HS-5 (cell line): ENCODE results near the gene TBCD.
A peak's percentile ranks its signal among the peaks of the same experiment; 100 is the strongest.

Source experiments
- DNase-seq: peaks from one replicate; pipeline ENCODE4 v3.0.0-alpha.2; 2012; ENCODE audit warnings: low read depth

The TBCD gene

DNA sequence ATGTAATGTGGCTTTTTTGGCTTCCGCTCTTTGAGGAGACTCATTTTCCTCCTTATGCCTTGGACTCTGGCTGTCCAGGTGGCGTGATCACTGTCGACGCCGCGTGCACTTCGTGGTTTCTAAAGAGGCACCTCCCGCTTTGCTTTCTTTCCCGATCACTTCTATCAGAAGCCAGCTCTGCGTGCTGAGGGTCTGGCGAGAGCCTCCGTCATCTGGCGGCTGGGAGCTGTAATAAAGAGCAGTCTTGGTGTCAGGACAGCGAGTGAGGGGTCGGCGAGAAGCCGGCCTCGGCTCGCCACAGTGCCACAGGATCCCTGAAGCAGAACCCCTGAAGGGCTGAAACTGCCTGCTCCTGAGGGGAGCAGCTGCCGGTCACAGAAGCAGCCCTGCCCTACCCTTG is 80.5 kb downstream of the TBCD start:
- no peak for DNase-seq

DNA sequence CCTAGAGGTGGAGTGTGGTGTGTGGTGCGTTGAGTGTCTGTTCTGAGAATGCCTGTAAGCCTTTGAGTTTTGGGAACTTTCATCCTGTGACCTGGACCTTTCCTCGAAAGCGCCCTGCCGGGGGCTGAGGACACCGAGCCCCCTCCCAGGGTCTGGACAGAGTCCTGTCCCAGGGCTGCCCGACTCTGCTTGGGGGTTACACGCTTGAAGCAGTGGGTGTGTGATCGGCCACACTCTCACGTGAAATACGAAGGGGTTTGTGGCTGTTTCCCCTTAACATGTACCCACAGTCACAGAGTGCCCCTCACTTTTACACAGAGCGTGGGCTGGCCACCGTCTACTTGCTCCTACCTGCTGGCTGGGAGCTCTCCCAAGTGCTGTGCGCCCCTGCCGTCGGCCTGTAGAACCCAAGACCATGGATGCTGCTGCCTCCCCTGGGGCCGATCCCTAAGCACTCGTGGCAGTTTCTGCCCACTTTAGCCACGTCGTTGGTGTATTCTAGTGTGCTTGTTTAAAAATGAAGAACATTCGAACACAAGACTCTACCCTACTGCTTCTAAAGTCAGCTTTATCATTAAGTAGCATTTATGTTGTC is 81.1 kb downstream of the TBCD start:
- DNase-seq, result no peak

DNA sequence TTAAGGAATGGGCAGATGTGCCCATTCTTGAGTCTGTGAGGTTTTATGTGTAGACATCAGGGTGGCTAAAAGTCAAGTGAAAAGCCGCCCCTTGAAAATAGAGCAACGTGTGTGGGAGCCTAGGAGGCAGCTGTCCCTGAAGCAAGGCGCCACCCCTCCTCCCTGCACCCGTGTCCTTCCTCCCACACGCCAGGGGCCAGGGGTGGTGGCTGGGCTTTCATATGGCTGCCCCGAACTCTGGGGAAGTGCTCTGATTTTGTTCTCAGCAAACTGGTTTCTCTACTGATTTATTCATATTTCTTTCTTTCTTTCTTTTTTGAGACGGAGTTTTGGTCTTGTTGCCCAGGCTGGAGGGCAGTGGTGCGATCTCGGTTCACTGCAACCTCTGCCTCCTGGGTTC is 83.3 kb downstream of the TBCD start:
- DNase-seq, result no peak

GRCh38 chr17:82835766-82836512 is 84.1 kb downstream of the TBCD start:
- DNase-seq, result no peak

DNA sequence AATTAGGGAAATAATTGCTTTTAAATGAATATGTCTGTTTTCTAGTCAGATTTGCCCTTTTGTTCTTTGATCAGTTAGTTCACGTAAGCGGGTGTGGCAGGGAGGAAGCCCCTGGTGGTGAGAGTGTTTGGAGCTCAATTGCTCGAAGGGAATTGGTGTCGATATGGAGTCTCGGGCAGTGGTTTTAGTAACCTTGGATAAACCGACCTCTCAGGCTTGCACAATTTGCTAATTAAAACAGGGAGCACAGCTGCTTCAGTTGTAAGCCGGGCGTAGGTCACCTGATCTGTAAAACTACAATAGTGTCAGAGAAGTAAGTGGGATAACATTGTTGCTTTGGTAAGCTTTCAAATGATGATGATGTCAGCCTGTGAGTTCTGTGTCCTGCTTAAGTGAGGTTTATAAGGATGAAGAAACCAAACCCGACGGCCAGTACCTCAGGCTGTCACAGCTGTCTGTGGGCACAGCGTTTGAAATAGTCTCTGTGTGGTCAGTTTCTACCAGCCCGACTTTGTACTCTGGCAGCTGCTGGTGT is 85.0 kb downstream of the TBCD start:
- no peak for DNase-seq

- DNase-seq, result no peak
Observed at GRCh38 chr17:82837586-82838320, 85.9 kb downstream of the TBCD start.

DNA sequence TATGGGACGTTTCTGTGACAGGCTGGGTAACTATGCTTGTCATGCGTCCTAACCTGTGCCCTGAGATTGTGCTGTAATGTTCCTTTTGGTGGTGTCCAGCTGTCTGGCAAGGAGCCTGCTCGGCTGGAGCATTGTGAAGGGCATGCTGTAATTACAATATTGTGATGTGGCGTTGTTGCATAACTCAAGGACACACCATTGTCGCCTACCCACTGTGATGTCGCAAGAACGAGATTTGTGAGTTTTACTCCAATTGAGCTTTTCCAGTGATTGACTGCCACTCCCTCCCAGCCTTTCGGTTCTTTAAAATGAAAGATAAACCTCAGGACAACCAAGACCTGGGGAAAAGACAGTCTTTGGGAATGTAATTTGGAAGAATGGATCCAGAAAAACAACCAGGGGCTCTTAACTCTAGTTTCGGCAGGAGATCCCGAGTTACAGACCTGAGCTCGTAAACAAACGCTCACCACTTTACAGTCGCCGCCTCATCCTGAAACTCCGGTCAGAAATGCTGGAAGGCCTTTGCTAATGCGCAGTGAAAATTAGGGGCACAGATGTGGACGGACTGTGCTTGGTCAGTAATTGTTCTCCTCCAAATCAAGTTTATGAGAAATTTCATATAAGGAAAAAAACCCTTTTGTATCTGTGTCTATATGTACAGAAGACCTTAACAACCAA is 86.7 kb downstream of the TBCD start:
- no peak for DNase-seq

- no peak for DNase-seq
Observed at GRCh38 chr17:82839617-82840292, 87.9 kb downstream of the TBCD start, which contains the start of gene ZNF750. ZNF750 (minus strand) TSS chr17:82840022; CDS start chr17:82832454, 7,568 bp downstream.

GRCh38 chr17:82840431-82840831 is 88.6 kb downstream of the TBCD start:
- no peak for DNase-seq

DNA sequence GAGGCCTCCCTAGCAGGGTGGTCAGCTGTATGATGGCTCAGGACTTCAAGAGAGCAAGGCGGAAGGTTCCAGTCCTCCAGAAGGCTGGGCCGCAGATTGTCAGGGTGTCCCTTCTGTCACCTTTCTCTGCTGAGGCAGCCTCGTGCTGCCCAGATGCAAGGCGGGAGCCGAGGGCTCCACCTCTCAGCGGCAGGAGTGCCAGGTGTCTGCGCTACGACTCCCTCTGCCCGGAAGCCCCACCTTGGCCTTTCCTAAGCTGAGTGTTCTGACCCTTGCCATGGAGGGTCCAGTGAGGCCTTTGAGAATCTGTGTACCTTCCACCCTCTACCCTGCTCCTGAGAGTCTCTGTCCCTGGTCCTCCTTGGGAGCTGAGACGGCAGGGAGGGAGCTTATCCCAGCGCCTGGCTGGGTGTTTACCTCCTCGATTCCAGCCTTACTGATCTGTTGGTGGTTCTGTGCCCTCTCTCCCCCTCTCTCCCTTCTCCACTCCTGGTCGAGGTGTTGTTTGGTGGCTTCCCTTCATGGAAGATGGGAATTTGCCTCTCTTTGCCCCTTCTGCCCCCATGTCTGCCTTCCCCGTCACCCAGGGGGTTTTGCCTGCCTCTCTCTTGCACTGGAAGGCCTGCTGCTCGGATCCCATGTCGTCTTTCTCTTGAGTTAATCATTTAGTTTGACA is 90.2 kb downstream of the TBCD start:
- no peak for DNase-seq

DNA sequence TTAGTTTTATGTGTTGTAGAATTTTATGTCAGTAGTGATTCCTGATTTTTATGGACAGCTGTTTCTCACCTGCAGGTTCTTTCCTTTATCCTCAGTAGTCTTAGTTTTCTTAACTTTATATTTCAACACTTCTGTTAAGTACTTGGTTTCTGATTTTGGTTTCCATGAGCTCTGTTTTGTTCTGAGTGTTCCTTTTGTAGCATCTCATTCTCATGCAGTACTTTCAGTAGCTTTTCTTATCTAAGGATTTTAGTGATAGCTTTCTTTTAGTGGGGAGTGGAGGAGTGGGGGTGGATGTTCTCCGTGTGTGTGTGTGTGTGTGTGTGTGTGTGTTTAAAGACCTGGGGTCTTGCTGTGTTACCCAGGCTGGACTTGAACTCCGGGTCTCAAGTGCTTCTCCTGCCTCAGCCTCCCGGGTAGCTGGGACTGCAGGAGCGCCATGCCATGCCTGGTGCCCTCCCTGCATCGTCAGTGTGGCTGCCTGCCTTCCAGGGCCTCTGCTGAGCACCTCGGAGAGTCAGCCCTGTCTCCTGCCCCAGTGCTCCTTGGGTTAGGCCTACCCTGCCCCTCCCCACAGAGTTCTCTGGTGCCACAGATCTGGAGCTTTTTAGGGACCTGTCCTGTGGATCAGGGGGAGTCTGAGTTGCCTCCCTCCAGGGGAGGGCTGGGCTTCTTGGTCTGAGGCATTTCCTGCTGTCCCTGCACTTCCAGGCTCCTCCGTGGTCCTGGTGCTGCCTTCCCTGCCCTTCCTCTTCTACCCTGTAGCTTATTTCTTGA is 92.2 kb downstream of the TBCD start:
- no peak for DNase-seq

DNA sequence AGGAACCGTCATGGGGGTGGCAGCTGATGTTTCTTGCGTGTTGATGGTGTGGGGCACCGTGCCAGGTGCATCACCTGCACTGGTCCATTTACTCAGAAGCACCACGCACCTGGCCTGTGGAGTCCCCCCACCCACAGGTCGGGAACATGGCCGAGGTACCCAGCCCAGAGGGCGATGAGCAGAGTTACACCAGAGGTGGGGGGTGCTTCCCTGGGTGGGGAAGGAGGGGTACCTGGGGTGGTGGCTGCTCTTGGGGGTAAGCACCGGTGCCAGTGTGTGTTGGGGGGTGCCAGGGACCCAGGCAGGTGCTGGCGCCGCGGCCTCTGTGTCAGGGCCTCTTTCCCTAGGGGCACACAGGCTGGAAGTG is 92.9 kb downstream of the TBCD start:
- DNase-seq, result no peak

- DNase-seq, result no peak
Observed at GRCh38 chr17:82845163-82845807, 93.4 kb downstream of the TBCD start.

DNA sequence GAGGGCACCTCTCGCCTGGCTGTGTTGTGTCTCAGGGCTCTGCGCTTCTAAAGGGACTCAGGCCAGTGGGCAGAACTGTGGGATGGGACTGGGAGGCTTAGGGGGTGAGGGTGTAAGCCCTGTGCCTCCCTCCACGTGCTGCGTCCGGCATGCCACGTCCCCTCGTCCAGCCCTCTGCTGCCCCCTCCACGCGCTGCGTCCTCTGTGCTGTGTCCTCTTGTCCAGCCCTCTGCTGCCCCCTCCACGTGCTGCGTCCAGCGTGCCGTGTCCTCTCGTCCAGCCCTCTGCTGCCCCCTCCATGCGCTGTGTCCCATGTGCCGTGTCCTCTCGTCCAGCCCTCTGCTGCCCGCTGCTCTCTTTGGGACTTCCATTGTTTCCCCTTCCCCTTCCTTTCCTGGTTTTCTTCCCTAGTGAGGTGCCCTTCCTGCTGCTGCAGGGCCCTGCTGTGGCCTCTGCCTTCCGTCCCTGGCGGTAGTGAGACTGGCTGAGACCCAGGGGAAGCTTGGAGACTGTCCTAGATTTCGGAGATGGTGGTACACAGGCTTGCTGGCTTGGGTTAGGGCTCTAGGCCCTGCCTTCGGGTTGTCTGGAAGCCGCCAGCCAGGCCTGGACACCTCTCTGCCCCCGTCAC is 94.3 kb downstream of the TBCD start:
- no peak for DNase-seq

DNA sequence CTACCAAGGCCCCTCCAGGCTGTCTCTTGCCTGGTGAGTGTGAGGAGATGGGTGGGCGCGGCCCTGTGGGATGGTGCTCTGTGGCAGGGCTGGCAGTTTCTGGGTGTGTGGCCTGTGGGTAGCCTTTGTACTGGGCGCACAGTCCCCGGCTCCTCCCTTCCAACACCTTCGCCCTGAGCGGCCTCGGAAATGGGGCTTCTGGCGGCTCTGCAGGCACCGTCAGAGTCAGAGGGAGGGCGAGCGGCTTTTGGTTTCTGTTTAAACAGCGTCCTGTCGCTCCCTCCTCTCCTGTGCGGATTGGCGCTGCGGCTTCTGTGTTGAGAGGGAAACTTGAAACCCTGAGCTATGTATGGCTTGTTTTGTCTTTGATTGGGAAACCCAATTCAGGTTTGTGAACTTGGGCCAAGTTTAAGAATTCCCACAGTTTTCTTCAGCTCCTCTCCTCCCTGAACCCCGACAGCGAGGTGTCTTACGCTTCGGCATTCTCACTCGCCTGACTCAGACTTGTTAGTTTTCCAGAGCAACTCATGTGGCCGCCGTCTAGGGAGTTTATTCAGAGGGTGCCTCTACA is 96.2 kb downstream of the TBCD start:
- DNase-seq, result peak; percentile 49

GRCh38 chr17:82849076-82849945 is 97.4 kb downstream of the TBCD start:
- DNase-seq, result no peak

DNA sequence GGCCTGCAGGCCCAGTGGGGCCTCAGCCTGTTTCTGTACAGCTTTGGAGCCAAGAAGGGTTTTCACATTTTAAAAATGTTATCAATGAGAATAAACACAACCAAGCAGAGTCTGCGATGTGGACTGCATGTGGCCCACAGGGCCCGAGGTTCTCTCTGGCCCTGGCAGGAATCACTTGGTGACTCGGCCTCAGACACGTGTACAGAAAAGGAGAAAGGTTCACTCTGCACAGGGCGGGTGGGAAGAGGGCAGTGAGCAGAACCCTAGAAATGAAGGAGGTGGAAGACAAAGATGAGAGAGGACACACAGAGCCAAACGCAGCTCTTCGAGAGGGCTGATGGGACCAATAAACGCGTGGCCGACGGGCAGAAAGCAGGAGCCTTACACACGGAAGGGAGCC is 99.5 kb downstream of the TBCD start:
- no peak for DNase-seq

- no peak for DNase-seq
Observed at GRCh38 chr17:82854226-82854625, 102.4 kb downstream of the TBCD start.
